Dermis blood vessel endothelial cell (primary cell): Measurements from ENCODE around the gene PIM3. TPM values are rescaled to one million over a fixed set of nuclear protein-coding genes. Genes with fewer than 3 reads are reported as not detected.

ENCODE experiments used
- DNase-seq: peaks from one replicate; pipeline ENCODE4 v3.0.0; 2010
- total RNA-seq: library from RNA; depleted of rRNA; stranded (reverse); fragments of >200 nt; gene quantifications from 2 replicates; pipeline ENCODE4 v1.2.3, GENCODE V29; 2014

PIM3 gene
- total RNA-seq, 1 donor from 2014 or later, result 464 TPM

DNA sequence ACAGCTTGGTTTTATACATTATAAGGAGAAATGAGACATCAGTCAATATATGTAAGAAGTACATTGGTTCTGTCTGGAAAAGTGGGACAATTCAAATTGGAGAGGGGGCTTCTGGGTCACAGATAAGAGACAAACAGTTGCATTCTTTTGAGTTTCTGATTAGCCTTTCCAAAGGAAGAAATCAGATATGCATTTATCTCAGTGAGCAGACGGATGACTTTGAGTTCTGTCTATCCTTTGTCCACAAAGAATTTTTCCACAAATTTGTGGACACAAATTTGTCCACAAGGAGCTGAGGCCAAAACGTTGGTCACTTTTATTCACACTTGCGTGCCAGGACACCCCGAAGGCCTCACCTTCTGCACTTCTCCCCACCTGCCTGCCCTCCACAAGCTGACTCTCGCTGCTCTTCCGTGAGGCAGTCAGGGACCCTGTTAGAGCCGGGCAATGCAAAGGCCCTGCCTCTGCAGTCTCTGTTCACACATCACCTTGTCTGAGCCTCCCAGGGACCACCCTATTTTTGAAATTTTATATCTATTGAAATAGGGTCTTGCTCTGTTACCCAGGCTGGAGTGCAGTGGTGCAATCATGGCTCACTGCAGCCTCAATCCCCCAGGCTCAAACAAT lies 31.4 kb downstream of the PIM3 start:
- DNase-seq, result no peak

GRCh38 chr22:49992921-49993648 lies 32.5 kb downstream of the PIM3 start:
- DNase-seq, result peak; percentile 79

- DNase-seq, result no peak
Observed at GRCh38 chr22:49993649-49994360, 33.2 kb downstream of the PIM3 start.

DNA sequence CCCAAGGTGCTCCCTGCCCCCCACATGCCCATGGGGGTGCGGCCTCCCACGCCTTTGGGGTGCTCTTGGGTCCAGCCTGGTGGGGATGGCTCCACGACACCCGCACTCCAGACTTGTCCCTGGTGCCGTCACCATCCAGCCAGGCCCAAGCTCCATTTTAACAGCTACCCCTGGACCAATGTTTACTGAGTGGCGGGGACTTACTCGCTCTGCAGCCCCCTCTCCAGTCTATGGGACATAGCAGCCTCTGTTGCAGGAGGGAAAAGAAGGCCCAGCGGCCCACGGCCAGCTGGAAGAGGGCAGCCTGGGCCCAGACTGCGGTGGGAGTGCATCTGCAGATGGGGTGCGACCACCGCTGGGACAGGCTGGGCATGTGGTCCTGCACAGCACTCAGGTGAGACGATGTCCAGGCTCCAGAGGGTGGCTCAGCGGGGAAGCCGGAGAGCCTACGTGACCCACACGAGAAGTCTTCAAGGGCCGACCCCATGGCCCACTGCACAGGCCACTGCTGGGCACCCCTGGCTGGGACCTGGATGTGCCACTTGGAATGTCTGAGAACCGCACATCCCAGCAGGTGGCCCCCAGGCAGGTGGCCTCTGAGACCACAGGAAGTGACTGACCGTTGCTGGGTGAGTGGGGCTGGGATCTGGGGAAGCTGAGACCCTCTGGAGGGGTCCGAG lies 33.9 kb downstream of the PIM3 start:
- DNase-seq, result no peak

DNA sequence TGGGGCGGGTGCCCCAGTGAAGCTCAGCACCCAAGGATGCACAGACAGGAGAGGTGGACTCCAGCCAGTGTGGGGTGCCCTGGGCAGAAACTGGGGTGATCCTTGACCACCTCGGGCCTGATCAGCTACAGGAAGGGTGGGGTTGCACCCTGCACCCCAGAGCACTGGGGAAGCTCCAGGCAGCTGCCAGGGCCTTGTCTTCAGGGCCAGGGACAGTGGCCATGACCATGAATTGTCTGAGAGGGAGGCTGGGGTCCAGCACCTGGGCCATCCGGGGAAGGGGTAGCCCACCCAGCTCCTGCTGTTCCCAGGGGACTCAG lies 34.4 kb downstream of the PIM3 start:
- no peak for DNase-seq

DNA sequence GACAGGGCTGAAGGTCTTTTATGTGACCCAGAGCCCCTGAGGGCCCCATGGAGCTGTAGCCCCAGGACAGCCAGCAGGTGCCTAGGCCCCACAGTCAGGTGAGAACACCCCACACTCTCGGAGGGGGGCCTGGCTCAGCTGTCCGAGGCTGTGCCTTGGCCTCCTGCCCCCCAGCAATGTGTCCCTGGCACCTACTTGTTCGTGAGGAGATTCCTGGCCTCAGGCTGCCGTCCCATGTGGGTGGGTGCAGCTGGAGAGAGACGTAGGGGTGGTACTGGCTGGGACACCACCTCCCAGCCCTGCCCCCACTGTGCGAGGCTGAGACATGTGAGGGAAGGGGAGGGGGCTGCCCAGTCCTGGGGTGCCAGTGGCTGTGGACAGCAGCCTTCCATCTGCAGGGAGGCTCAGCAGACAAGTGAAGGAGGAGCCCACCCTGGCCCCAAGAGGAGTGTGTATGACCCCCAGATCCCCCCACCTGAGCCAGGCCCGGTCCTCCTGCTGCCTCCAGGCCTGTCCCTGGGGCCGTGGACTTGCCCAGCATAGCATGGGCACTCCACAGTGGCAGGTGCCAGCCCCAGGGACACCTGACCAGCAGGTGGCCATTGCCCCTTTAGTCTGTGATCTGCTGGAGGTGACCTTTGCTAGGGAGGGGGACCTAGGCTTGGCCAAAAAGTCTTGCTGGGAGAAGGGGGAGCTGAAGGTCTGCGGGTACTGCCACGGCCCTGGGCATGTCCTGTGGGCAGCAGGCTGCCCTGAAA lies 35.0 kb downstream of the PIM3 start:
- no peak for DNase-seq

- no peak for DNase-seq
Observed at GRCh38 chr22:49996119-49996517, 35.5 kb downstream of the PIM3 start.

- no peak for DNase-seq
Observed at GRCh38 chr22:49996518-49997250, 36.1 kb downstream of the PIM3 start.

DNA sequence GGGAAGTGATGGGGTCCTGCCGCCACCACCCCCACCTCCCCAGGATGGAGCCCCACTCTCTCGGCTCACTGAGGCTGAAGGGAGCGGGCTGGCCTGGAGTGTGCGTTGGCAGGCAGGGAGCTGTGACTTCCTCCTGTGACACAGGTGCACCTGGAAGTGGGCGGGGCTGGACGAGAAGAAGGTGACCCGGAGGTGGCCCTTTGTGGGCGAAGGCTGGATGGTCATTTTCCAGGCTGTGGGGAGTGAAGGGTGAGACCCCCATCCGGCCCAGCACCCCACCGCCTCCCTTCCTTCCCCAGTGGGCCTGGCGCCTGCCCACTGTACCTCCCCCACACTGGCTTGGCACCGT lies 36.7 kb downstream of the PIM3 start:
- DNase-seq, result no peak

- no peak for DNase-seq
Observed at GRCh38 chr22:49997932-49998717, 37.6 kb downstream of the PIM3 start.

- DNase-seq, result no peak
Observed at GRCh38 chr22:49998718-49999062, 38.1 kb downstream of the PIM3 start.

DNA sequence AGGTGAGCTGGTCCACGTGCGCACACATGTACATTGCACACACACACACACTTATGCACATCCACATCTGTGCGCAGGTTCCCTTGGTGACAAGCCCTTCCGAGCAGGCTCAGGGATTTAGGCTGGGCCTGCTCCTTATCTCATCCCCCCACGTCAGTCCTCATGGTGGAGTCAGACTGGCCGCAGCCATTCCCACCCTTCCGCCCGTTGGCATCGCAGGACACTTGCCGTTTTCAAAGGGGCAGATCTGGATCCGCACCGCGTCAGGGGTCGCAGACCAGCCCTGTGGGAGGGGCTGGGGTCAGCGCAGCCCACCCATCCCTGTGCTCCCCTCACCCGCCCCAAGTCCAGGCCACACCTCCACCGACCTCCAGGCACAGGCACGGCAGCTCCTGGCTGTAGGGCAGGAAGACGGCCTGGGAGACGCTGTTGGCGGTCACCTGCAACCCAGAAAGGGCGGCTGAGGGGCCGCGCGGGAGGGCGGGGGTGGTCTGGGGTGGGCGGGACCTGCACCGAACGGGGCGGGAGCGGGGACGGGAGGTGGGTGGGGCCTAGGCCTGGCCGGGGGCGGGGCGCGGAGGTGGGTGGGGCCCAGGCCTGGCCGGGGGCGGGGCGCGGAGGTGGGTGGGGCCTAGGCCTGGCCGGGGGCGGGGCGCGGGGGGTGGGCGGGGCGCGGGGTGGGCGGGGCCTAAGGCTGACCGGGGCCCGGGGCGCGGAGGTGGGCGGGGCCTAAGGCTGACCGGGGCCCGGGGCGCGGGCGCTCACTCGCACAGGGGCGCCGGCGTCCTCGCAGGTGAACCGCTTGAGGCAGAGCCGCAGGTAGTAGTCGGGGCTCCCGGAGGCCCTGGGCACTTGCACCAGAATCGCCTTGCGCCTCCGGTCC lies 38.7 kb downstream of the PIM3 start:
- peak; percentile 40 for DNase-seq

- no peak for DNase-seq
Observed at GRCh38 chr22:49999946-50000586, 39.5 kb downstream of the PIM3 start.

- DNase-seq, result no peak
Observed at GRCh38 chr22:50000587-50001387, 40.2 kb downstream of the PIM3 start.

DNA sequence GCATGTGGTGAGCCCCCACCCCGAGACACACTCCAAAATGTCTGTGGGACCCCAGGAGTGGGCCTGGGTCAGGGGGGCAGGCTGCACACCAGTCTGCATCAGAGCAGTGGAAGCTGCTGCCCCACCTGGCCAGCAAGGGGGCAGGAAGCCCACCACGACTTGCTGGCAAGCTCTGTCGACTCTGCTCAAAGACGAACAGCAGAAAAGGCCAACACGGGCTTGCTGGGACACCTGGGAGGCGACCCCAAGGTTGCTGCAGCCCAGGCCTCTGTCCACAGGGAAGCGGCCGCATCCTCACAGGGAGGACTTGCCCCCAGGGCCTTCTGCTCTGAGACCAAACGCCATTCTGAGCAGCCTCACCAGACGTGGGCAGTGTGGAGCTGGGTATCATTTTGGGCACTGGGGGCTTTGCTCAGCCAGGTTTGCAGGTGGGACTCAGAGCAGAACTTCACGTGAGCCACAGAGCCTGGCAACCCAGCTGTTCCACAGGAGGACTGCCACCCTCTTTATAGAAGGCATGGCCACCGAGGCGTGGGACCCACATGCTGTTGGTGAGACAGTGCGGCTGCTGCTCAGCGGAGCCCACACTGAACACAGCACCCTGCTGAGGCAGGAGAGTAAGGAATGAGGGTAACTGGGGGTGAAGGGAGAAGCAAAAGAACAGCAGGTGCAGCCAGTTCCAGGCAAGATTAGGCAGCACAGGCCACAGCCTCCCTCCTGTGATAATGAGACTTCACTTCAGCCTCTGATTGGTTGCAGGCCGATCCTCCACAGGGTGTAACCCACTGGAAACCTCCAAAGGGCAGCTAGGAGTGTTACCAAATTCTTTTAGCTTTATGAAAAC lies 41.0 kb downstream of the PIM3 start:
- DNase-seq, result no peak

DNA sequence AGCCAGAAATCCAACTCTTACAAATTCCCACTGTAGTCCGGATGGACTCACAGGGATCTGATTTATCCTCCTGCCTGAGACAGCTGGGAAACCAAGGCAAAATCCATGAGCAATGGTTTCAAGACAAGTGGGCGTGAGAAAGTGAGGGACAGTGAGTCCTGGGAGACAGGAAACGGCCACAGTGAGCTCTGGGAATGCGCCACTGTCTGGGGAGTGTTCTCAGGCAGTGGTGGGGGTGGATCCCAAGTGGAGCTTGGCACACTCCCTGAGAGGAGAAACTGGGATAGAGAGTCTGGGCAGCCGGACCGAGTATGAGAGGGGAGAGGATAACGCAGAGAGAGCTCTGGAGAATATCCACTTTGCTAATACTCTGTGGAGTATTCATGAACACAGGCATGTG lies 42.2 kb downstream of the PIM3 start:
- DNase-seq, result no peak

GRCh38 chr22:50004918-50005317 lies 44.3 kb downstream of the PIM3 start:
- no peak for DNase-seq

DNA sequence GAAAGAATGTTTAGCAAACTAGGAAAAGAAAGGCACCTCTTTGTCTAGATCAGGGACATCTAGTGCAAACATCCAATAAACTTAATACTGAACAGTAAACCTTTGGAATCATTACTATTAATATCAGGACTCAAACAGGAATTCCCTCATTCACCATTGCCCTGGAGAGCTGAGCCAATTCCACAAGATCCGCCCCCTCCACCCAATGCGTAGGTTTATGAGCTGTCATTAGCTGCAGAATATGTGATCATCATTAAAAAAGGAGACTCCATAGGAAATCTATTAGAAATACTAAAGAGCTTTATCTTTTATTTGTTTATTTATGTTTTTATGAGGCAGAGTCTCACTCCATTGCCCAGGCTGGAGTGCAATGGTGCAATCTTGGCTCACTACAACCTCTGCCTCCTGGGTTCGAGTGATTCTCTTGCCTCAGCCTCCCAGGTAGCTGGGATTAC lies 46.5 kb downstream of the PIM3 start:
- no peak for DNase-seq
